ENCODE measurements around the gene ZFYVE27. TPM values are rescaled to one million over a fixed set of nuclear protein-coding genes. Genes with fewer than 3 reads are reported as not detected.

Gene ZFYVE27
- total RNA-seq, 1 experiment from 2014 or later: 41.6 TPM

DNA sequence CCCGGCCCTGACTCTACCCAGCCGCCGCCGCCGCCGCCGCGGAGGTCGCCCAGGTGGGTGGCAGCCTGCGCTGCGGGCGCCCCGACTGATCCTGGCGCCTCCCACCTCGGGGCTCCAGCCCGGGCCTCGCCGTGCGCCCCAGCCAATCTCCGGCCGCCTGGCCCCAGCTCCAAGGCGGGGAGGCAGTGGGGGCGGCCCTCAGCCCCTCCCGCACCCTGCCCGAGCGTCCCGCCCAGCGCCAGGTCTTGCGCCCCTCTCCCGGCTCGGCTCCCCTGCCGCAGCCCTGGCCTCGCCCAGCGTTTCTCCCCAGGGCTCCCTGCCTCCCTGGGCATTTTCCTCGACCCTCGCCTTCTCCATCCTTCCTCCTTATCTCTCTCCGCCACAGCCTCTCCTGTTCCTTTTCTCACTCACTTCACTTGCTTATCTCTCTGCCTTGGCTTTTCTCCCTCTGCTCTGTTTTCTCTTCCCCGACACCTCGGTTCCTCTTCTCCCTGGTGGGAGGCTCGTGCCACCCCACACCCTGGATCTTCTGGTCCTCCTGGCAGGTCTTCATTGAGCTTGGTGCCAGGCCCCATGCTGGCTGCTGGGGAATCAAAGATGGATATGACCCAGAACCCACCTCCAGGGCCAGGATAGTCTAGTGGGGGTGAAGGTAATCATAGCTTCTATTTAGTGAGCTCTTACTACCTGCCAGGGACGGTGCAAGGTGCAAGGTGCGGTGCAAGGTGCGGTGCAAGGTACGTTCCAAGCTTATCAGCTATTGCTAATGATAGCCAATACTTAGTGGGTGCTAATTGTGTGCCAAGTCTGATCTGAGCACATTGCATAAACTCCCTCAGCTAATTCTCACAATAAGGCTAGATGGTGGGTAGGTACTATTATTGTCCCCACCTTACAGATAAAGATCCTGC is 35.2 kb downstream of the ZFYVE27 start, which contains the start of gene SFRP5:
SFRP5 (minus strand) TSS at position 87 of the 911 bp plus-strand sequence. CDS start 166 bp downstream, outside the sequence.
- peaks cover 15% of the 10 kb centered on the region for H3K36me3 Mint-ChIP-seq (ENCODE audit: insufficient read depth, unreplicated experiment)
- Histone ChIP-seq H3K4me3 (ENCODE audit: low read depth, low read length) (peak within 1 kb of the TSS; percentile 43), H3K9me3 (no peaks in the 10 kb centered on the region), H3K27me3 (replicated peaks; ENCODE audit: control insufficient read depth, insufficient read depth, low read length) (peaks cover 2% of the 10 kb centered on the region; the same call in 1 of the 2 replicates), H3K4me1 (peaks cover 20% of the 10 kb centered on the region), H3K36me3 (ENCODE audit: control insufficient read depth, insufficient read depth, low read length) (no peaks in the 10 kb centered on the region)
- no peak within 1 kb of the TSS for H3K27ac Mint-ChIP-seq (ENCODE audit: unreplicated experiment)
- peaks cover 12% of the 10 kb centered on the region for H3K27me3 Mint-ChIP-seq (ENCODE audit: insufficient read depth, unreplicated experiment)
- peak within 1 kb of the TSS; percentile 75 for H3K4me3 Mint-ChIP-seq (ENCODE audit: unreplicated experiment)
- ChIA-PET CTCF (interaction anchor here (1.0 to 1.4 kb wide), 2 partner anchors 71 to 97 kb away, joined by 3 to 6 read pairs; no protein-coding TSS in a partner anchor), POLR2A (no interaction called here)
- H3K4me1 Mint-ChIP-seq (ENCODE audit: low read depth, unreplicated experiment): peaks cover 7% of the 10 kb centered on the region
- no TSS peak for BruUV-seq (replicated peaks)
- intact Hi-C loops (cut with micrococcal nuclease; ENCODE audit: unreplicated experiment): loop anchor here (1.0 to 5.0 kb wide), 3 partner anchors 13 to 95 kb away; no protein-coding TSS in a partner anchor
- no peak for DNase-seq
- H3K9me3 Mint-ChIP-seq (ENCODE audit: unreplicated experiment): no peaks in the 10 kb centered on the region
- TF ChIP-seq, protein P1, sequence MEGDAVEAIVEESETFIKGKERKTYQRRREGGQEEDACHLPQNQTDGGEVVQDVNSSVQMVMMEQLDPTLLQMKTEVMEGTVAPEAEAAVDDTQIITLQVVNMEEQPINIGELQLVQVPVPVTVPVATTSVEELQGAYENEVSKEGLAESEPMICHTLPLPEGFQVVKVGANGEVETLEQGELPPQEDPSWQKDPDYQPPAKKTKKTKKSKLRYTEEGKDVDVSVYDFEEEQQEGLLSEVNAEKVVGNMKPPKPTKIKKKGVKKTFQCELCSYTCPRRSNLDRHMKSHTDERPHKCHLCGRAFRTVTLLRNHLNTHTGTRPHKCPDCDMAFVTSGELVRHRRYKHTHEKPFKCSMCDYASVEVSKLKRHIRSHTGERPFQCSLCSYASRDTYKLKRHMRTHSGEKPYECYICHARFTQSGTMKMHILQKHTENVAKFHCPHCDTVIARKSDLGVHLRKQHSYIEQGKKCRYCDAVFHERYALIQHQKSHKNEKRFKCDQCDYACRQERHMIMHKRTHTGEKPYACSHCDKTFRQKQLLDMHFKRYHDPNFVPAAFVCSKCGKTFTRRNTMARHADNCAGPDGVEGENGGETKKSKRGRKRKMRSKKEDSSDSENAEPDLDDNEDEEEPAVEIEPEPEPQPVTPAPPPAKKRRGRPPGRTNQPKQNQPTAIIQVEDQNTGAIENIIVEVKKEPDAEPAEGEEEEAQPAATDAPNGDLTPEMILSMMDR (IDR thresholded peaks at IDR 0.05; ENCODE audit: insufficient read depth in 1 of 2, low read depth in 1 of 2, low read length in 1 of 2, severe bottlenecking in 1 of 2, unreplicated experiment in 1 of 2): no peak

DNA sequence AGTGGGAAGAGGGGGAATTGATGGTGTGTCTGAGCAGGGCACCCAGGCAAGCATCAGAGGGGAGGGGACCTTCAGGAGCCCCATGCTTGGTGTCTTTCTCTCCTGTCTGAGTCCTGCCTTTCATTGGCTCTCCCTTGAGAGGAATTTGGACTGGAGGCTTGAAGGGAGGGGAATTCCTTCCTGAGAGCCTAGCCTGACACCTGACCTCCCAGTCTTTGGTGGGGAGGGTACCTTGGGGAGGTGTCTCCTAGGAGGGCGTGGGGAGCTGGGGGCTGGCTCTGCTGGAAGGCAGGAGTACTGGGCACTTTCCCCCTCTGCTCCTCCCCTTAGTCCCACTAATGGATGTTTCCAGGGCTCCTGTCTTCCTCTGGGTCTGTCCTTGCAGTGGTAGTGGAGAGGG is 36.2 kb downstream of the ZFYVE27 start:
- Mint-ChIP-seq H3K4me1 (ENCODE audit: low read depth, unreplicated experiment) (peaks cover 7% of the 10 kb centered on the region), H3K36me3 (ENCODE audit: insufficient read depth, unreplicated experiment) (peaks cover 15% of the 10 kb centered on the region), H3K4me3 (ENCODE audit: unreplicated experiment) (no peak overlapping the region), H3K9me3 (ENCODE audit: unreplicated experiment) (no peaks in the 10 kb centered on the region), H3K27ac (ENCODE audit: unreplicated experiment) (no peak overlapping the region), H3K27me3 (ENCODE audit: insufficient read depth, unreplicated experiment) (peaks cover 12% of the 10 kb centered on the region)
- no peak overlapping the region for H3K4me3 ChIP-seq (ENCODE audit: low read depth, low read length)
- ChIA-PET POLR2A (no interaction called here), CTCF (interaction anchor here (1.4 kb wide), 1 partner anchor 96 kb away, joined by 6 read pairs; no protein-coding TSS in a partner anchor)
- peak in 1 of 2 experiments; percentile 15 for DNase-seq
- TF ChIP-seq, protein P1 (IDR thresholded peaks at IDR 0.05; ENCODE audit: insufficient read depth in 1 of 2, low read depth in 1 of 2, low read length in 1 of 2, severe bottlenecking in 1 of 2, unreplicated experiment in 1 of 2): no peak
- peaks cover 22% of the 10 kb centered on the region for H3K4me1 ChIP-seq
- intact Hi-C loops (cut with micrococcal nuclease; ENCODE audit: unreplicated experiment): loop anchor here (2.0 to 5.0 kb wide), 2 partner anchors 16 to 94 kb away; no protein-coding TSS in a partner anchor
- no TSS peak for BruUV-seq (replicated peaks)
- H3K36me3 ChIP-seq (ENCODE audit: control insufficient read depth, insufficient read depth, low read length): no peaks in the 10 kb centered on the region
- H3K9me3 ChIP-seq: no peaks in the 10 kb centered on the region
- H3K27me3 ChIP-seq (replicated peaks; ENCODE audit: control insufficient read depth, insufficient read depth, low read length): peaks cover 2% of the 10 kb centered on the region; the same call in 1 of the 2 replicates

DNA sequence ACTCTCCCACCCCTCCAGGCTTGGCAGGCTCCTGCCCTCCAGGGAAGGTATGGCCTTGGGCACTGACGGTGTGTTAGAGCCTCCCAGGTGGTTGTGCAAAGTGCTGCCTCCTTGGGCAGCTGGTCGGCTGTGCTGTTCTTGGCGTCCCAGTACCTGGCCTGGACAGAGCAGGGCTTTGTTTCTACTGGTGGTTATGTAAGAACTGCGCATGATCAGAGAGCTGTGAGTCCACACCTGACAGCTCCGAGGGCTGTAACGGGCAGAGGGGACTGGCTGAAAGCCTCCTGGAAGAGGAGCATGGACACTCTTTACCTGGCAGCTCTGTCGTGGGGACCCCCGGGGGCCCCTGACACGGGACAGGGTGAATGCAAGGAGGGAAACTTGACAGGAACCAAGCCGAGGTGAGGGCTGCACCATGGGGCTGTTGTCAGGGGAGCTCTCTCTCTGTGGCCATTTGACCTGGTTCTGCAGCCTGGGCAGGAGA is 37.9 kb downstream of the ZFYVE27 start:
- no peak for DNase-seq
- peaks cover 5% of the 10 kb centered on the region for H3K36me3 Mint-ChIP-seq (ENCODE audit: insufficient read depth, unreplicated experiment)
- Histone ChIP-seq H3K36me3 (ENCODE audit: control insufficient read depth, insufficient read depth, low read length) (no peaks in the 10 kb centered on the region), H3K4me3 (ENCODE audit: low read depth, low read length) (no peak overlapping the region), H3K9me3 (no peaks in the 10 kb centered on the region), H3K27me3 (replicated peaks; ENCODE audit: control insufficient read depth, insufficient read depth, low read length) (peaks cover 2% of the 10 kb centered on the region; the same call in 1 of the 2 replicates), H3K4me1 (peaks cover 22% of the 10 kb centered on the region)
- H3K4me1 Mint-ChIP-seq (ENCODE audit: low read depth, unreplicated experiment): peaks cover 7% of the 10 kb centered on the region
- H3K9me3 Mint-ChIP-seq (ENCODE audit: unreplicated experiment): no peaks in the 10 kb centered on the region
- POLR2A ChIA-PET: no interaction called here
- BruUV-seq (replicated peaks): no TSS peak
- peaks cover 12% of the 10 kb centered on the region for H3K27me3 Mint-ChIP-seq (ENCODE audit: insufficient read depth, unreplicated experiment)
- H3K27ac Mint-ChIP-seq (ENCODE audit: unreplicated experiment): no peak overlapping the region
- TF ChIP-seq, protein P1 (IDR thresholded peaks at IDR 0.05; ENCODE audit: insufficient read depth in 1 of 2, low read depth in 1 of 2, low read length in 1 of 2, severe bottlenecking in 1 of 2, unreplicated experiment in 1 of 2): no peak
- intact Hi-C loops (cut with micrococcal nuclease; ENCODE audit: unreplicated experiment): loop anchor here (5.0 kb wide), 1 partner anchor 92 kb away; no protein-coding TSS in a partner anchor
- no peak overlapping the region for H3K4me3 Mint-ChIP-seq (ENCODE audit: unreplicated experiment)
- CTCF ChIA-PET: no interaction called here
